Activated T-cell treated with anti-CD3 and anti-CD28 coated beads, Interleukin-2, amount 50 U/mL, for 48 hours (primary cell): Measurements from ENCODE around the gene GLYR1.

Experiments used
- DNase-seq, 2 experiments: peaks; one replicate each; pipeline ENCODE4 v3.0.0-alpha.2; 2020

GLYR1 gene

DNA sequence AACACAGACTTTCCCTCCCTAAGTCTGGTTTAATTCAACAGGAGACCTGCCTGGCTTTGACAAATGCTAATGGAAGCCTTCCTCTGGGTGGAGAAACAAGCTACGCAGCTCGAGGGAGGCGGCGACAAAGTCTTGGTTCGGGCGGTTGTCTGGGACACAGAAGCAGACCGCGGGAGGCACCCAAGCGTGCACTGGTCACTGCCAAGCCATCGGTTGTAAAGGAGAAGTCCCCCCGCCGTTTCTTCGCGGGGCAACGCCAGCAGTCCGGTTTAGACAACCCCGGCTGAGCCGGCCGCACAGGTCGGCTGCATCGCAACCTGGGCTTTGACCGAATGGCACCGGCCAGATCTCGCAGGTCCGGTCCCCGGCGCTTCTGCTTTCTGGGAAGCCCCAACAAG, 586 bp downstream of the GLYR1 start:
- DNase-seq = peak; percentile 45

DNA sequence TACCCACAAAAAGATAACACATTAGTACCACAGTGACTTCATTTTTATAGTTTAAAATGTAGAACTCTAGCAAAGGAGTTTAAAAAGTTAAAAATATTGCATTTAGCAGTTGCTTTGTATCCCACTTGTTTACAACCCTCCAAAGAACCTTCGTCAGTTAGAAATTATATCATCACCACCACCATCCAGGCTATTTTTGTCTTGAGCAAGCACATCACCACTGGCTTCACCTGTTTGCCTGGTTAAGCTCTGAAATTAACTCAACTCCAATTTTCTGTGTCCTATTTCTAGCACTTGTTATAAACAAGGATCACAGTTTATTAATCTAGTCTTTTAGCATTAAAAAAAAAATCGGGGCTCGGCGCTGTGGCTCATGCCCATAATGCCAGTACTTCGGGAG, 6.1 kb downstream of the GLYR1 start:
- no peak for DNase-seq

DNA sequence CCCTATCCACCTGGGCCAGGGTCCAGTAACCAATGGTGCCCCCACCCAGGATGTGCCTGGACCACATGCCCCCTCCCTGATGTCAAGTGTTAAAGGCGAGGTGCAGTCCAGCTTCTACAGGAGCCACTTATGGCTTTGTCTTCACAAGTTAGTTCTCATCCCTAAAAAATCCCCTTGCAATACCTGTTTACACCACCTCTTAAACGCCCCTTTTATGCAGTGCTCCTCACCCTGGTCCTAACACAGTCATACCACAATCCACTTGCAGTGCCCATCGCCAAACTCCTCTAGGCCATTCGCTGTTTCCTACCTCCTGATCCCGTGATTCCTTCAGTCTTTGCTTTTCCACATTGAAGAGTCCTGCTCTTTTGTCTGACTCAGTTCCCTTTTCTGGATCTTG, 7.1 kb downstream of the GLYR1 start:
- no peak for DNase-seq

DNA sequence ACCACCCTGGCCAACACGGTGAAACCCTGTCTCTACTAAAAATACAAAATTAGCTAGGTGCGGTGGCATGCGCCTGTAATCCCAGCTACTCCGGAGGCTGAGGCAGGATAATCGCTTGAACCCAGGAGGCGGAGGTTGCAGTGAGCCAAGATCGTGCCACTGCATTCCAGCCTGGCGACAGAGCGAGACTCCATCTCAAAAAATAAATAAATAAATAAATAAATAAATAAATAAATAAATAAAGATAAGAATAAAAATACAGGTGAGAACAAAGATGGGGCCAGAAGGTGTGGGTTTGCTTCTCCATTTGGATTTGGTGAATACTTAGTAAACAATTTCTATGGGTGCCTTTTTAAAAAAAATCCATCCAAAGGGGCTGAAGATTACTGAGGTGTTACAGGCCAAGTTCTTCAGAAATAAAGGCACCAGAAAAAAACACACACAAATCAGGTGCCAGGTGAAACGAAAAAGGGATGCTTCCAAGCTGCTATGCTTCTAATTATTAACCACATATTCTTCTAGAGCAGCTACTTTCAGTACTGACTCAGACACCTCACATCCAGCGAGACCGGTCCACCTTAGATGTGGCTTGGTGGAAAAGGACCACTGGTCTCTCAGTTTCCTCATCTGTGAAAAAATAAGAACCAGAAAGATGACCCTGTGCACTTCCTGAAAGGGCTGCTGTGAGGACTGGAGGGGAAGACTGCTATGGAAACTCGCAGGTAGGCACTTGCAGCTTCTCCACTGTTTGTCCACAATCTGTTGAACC, 9.2 kb downstream of the GLYR1 start:
- DNase-seq = no peak

DNA sequence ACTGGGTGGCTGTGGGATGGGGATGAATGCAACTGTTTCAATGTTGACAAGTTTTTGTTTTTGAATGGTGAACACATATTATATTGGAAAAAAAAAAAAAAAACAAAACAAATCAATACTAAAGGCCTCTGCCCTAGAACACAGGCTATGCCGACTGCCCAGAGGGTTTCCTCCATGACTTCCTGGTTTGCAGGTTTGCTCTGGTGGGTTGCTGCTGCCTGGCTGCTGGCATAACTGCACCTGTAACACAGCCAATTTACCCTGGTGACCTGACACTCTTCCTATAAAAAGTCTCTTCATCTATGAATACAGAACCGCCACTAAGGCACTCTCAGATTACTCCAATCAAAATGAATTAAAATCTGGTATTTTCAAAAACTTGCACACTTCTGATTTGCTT, 10.4 kb downstream of the GLYR1 start:
- DNase-seq = no peak

DNA sequence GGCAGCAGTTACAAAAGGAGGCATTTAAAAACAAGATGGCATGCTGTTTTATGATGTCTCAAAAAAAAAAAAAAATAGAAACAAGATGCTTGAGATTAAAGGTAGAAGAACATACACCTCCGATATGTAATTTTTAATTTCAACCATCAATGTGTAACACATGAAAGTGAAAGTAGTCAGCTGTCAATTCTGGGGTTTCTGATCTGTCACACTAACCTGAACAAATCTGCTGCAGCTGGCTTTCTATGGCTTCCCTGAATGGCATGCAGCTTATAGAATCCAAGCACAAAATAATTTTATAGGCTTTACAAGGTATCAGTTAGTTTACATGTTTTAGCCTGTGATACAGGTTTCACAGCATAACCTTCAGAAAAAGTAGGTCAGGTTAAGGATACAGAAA, 13.5 kb downstream of the GLYR1 start:
- DNase-seq = no peak

DNA sequence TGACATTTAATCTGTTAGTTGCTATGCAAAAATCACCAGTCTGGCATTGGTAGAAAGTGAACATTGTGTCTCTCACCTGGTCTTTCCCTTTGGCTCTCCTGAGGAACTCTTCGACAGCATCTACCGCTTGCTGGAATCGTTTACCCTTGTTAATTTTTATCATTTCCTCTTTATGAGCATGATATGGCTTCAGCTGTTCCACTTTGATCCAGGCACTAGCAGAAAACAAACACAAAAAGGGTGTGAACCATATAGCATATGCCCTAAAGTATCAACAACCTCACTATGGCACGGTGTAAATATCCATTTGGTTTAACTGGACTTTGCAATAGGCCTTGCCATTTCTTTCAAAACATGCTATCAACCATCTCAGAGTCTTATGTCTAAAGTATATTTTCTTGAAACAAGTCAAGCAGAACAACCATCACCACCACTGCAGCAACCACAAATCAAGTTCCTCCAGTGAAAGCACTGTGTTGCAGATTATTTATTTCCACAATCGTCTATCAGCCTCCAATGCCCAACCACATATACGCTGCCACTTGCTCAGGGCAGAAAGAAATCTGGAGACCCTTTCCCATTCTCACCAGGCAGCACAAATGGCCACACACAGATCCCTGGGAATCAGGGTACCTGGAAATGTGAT, 14.3 kb downstream of the GLYR1 start:
- DNase-seq = no peak

DNA sequence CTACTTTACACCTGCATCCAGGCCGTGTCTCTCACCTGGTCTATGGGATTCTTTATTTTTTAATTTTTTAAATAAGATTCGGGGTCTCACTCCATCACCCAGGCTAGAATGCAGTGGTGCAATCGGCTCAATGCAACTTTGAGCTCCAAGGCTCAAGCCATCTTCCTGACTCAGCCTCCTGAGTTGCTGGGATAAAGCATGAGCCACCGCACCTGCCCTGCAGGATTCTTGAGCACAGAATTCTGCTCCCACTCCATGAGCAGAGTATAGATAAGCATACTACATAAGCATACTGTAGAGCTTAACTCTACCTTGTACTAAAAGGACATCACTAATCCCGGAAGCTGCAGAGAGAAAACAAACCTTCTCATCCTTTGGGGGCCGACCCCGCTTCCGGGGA, 15.5 kb downstream of the GLYR1 start:
- no peak for DNase-seq

DNA sequence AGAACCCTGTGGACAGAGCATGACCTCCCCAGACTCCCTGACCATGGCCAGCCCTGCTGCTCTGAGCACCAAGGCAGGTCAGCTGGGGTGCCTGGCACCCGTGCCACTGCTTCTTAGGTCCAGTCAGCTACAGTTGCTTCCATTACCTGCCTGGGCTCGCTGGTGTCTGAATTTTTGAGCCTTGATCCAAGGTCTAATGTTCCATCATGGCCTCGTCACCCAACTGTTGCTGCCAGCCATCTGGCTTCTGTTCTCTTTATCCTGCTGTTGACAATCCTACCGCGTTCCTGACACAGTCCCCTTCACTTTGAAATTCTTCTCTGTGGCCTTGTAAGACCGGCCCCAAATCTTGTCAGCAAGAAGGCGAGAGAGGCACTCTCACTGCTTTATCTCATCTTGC, 16.7 kb downstream of the GLYR1 start:
- DNase-seq = no peak

DNA sequence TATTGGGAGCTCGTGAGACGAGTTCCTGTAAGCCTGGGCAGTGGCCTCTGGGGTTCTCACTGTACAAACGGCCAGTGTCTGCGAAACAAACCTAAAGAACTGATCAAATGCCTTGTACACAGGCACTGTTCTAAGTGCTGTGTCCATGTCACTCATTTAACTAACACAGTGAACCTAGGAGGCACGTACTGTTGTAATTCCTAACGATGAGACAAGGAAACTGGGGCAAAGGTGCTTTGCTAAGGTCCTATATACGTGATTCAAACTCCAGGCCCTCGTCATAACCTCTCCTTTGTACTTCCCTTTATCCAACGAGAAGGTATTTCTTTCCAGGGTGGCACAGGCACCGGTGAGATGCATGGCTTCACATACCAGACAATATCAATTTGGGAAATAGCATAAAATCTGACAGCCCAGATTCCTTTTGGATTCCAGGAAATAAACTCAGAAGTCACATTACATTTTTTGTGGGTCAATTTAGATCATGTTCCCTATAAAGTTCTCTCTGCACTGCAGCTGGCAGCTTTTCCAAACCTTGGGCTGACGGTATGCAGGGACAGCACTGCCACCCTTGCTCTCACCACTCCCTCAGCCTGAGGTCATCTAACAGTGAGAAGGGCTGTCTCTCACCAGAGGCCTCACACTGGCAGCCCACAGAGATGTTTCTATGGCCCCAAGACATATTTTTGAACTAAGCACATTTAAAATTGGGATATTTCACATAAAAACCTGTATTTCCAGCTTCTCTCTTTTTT, 18.3 kb downstream of the GLYR1 start:
- no peak for DNase-seq

DNA sequence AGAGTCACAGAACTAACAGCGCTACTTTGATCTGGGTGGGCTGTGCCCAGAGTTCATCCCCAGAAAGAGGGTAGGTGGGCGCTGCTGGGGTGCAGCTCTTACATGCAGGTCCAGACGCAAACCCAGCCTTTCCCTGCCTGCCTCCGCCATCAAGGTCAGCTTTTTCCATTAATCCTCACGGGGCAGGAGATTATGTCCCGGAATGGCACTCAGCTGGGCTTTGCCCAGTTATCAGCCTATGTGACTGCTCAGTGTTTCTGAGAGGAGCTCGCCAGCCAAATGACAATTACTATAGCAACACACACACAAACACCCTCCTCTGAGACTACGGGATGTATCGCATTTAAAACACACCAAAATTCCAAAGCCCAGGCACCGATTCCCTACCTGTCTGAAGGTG, 20.1 kb downstream of the GLYR1 start:
- DNase-seq = no peak

DNA sequence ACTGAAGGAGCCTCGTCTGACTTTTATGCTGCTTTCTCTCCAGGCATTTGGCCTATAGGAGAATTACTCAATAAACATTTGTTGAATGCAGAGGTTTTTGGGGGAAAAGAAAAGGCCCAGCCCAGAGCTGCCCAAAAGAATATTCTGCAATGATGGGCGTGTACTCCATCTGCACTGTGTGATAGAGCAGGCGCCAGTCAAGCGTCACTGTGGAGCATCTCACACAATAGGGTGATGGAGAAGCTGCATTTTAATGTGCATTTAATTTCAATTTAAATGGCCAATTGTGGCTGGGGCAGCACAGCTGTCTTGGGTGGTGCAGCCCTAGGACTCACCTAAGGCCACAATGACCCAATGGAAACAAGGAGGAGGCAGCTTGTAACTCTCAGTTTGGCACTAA, 20.6 kb downstream of the GLYR1 start:
- no peak for DNase-seq

DNA sequence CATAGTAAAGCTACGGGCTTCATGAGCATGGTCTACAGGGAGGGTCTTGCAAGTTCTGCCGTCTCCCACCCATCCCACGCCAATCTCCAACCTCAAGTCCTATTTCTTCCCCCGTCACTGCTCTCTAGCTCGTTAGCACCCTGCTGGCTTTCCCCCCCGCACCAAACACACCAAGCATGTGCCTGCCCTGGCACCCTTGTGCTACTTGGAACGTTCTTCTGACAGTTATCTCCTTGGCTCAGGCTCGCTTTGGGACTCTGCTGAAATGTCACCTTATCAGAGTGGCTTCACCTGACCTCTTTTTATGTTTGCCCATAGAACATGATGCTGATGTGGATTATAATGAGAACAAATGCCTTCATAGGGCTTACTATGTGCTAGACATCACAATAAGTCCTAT, 21.9 kb downstream of the GLYR1 start:
- DNase-seq = no peak

DNA sequence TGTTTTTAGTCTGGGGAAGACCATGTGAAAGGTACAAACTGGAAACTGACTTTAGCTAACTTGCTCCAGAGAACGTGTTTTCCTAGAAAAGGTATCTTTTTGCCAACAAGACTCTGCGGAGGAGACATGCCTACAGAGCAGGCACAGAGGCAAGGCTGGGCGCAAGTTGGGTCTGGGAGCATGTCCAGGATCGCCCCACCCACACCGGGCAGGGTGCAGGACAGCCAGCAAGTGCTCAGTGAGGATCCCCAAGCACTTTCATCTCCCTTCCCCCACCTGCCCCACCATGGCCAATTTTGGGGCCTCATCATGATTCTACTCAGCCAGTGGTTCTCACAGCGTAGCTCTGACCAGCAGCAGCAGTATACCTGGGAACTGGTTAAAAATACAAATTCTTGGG, 26.4 kb downstream of the GLYR1 start:
- DNase-seq = no peak

DNA sequence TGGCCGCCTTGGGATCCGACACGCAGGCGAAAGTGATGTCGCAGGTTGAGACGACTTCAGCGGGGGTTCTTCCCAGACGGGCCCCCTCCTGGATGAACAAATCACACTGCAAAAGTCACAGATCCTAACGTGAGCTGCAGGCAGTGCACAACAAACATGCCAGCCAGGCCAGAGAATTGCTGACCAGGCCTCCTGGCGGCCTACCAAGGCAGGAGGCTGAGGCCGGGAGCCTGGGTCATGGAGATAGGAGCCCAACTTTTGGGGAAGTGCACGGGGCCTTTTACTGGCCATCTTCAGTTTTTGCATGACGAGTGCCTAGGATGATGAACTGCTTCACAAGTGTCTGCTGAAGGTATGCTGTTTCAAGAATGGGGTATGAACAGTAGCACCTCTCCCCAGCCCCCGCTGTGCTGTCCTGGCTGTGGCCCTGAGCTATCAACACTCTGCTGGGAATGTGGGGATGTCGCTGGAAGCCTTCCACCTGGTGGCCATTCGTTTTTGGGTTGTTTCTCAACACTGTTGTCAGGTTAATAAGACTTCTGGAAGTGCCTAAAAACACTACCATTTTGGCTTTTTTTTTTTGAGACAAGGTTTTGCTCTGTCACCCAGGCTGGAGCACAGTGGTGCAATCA, 32.4 kb downstream of the GLYR1 start:
- DNase-seq = no peak

DNA sequence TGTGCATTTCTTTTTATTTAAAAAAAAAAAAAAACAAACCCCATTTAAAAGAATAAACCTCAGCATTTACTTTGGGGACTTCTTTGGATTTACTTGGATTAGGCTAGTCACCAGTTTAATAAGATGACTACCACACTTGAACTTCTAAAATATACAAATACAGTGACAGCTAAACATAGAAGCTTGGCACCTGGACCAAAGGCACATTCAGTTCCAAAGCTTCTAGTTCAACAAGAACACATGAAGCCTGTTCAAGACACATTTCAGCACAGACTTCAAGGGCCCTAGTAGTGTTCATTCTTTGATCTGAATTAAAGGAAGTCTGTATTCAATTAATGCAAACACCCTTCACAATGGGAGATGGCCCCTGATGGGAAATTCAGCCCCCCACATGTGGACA, 33.0 kb downstream of the GLYR1 start:
- DNase-seq = no peak

DNA sequence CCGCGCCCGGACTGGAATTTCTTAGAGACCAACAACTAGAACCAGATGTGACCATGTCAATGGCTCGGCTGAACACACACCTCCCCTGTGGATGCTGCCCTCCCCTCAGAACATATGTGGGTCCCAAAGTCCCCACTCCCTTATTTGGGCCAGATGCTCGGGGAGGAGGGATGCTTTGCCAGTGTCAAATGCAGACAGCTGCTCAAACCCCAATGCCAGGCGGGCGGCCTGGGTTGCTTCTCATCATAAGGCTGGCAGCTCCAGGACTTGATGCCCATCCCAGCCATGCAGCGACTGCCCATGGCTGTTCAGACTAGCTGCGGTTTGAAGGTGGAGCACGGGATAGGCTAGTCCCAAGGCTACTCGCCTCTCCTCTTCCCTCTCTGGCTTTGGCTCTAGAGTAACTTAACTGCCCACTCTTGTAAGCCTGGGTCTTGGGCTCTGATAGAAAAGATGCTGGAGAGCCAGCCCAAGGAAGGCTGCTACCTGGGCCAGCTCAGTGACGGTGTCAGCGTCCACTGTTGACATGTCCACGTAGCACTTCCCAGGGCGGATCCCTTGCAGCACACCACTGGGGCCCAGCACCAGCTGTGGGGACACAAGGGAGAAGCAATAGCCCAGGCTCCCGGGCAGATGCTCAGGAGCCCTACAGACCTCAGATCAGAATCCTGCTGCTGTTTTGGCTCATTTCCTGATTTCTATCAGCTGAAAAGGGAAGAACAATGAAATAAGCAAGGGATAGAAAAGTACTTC, 33.7 kb downstream of the GLYR1 start:
- no peak for DNase-seq

DNA sequence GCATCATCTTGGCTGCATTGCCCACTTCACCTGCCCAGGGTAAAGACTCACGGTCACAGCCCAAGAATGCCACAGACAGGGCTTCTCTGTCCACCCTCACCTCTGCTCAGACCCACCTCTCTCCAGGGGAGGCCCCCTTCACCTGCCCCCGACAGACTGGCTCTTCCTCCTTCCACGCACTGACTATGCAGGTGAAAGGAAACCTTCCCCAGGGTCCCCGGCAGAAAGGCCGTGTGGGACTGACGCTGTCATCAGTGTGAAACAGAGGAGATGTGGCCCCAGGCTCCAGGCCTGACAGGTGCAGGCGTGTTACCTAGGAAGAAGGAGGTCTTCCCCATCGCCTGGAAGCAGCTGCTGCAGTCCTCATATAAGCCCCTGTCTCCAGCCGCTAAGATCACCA, 35.3 kb downstream of the GLYR1 start:
- no peak for DNase-seq

DNA sequence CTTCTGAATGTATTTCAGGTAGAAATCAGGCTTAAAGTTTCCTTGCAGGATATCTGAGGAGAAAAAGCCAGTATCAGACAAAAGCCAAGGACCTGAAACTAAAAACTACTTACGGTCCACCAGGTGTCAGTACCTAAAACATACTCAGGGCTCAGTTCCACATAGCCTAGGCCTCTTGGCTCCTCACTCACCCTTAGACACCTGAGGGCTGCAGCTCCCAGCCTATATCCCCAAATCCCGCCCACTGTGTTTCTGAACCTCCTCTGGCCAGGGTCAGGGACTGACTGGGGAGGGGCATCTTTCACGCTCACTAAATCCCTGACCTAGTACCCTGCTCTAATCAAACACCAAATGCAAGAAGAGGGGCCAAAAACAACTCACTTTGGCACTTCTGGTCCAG, 35.8 kb downstream of the GLYR1 start:
- no peak for DNase-seq

DNA sequence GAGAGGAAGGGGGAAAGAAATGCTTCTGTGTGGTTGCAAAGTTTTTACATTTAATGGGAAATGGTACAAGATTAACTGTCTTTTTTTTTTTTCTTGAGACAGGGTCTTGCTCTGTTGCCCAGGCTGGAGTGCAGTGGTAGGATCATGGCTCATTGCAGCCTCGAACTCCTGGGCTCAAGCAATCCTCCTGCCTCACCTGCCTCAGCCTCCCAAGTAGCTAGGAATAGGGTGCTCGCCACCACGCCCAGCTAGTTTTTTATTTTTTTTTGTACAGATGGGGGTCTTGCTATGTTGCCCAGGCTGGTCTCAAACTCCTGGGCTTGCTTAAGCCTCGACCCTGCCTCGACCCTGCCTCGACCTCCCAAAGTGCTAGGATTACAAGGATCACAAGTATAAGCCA, 40.8 kb downstream of the GLYR1 start:
- no peak for DNase-seq

DNA sequence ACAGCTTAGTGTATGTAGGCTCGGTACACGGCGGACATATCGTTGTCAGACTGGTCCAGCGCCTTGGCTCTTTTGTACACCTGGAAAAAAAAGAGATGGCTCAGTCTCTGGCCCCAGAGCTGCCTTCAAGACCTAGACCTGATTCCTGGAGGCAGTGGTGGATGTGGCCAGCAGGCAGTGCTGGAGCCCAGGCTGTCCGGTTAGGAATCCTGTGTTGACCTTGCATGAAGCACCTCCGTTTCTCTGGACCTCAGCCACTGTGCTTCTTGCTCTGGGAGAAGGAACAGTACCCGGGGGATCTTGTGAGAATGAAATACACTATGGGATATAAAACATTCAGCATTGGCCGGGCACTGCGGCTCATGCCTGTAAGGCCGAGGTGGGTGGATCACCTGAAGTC, 41.9 kb downstream of the GLYR1 start:
- no peak for DNase-seq

DNA sequence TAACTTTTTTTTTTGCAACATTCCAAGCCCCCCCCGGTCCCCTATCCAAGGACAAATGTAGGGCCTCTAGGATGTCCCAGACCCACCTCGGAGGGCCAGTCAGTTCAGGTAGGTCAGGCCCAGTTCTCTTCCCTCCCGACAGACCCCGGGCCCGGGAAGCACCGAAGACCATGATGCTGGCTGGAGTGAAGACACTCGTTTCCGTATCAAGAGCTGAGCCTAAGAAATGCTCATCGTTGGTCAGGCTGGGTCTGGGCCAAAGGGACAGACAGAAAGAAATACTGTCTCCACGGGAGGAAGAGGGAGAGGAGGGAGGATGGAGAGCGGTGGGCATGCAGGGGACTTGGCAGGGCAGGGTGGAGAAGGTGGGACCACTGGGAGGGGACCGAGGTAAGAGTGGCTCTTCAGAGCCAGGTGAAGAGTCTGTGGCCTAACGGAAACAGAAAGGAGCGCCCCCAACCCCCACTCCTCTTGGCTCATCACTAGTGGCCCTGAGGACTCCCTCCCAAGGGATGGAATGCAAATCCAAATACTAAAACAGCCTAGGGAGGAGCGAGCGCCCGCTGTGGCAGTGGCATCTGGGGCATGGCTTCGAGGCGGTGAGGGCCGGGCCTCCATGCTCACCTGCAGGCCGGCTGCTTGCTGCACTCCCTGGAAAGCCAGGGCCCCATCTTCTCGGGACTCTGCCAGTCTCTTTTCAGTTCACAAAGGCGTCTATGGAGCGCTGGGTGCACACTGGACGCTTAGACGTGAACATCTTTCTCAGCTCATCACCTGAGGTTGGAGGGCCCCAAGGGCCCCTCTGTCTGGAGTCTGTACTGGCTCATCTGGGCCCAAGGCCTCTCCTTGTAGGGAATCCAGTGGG, 43.0 kb downstream of the GLYR1 start:
- DNase-seq = no peak
